BLaER1 treated with 17β-estradiol and CSF1 and Interleukin-3, amounts not matched to agents 10 nM and 100 nM (cell line): ENCODE measurements around the gene ALG5.

ENCODE experiments used
- H3K27ac ChIP-seq, 11 experiments: shearing (Covaris generic); formaldehyde crosslinking; 2 replicates each; pipeline ENCODE4 v1.8.1; 2022
- H3K27me3 ChIP-seq, 11 experiments: shearing (Covaris generic); formaldehyde crosslinking; 2 replicates each; pipeline ENCODE4 v1.8.1; 2022
- H3K36me3 ChIP-seq, 11 experiments: shearing (Covaris generic); formaldehyde crosslinking; 2 replicates each; pipeline ENCODE4 v1.8.1; 2022
- H3K4me1 ChIP-seq, 10 experiments: shearing (Covaris generic); formaldehyde crosslinking; 2 replicates each; pipeline ENCODE4 v1.8.1; 2022
- H3K4me2 ChIP-seq, 11 experiments: shearing (Covaris generic); formaldehyde crosslinking; 2 replicates each; pipeline ENCODE4 v1.8.1; 2022
- H3K4me3 ChIP-seq, 10 experiments: shearing (Covaris generic); formaldehyde crosslinking; 2 replicates each; pipeline ENCODE4 v1.8.1; 2022
- H3K9ac ChIP-seq, 11 experiments: shearing (Covaris generic); formaldehyde crosslinking; 2 replicates each; pipeline ENCODE4 v1.8.1; 2022
- H3K9me3 ChIP-seq, 11 experiments: shearing (Covaris generic); formaldehyde crosslinking; replicated peaks in 1 of 11; 2 replicates each; pipeline ENCODE4 v1.8.1; 2022
- H4K20me1 ChIP-seq, 11 experiments: shearing (Covaris generic); formaldehyde crosslinking; 2 replicates each; pipeline ENCODE4 v1.8.1; 2022
- Cebpa-rat ChIP-seq, 11 experiments: shearing (Covaris generic); IDR thresholded peaks; 2 replicates each; pipeline ENCODE4 v1.8.1; 2022

Gene ALG5

GRCh38 chr13:36973009-36973408, 26.1 kb downstream of the ALG5 start:
- H3K4me1 ChIP-seq, result peaks cover 4 to 21% (median 12%) of the 10 kb centered on the region in 10 experiments; a peak in 16 of 20 replicates
- H3K27ac ChIP-seq, result peak overlapping the region in 7 of 11 experiments; percentile 22 to 59 (median 29); a peak in 11 of 22 replicates
- H3K27me3 ChIP-seq, result no peaks in the 10 kb centered on the region
- H3K4me3 ChIP-seq, result no peak overlapping the region
- no peaks in the 10 kb centered on the region; a peak in 2 of 22 replicates for H4K20me1 ChIP-seq
- TF ChIP-seq Cebpa-rat (IDR thresholded peaks at IDR 0.05), result no peak
- peak overlapping the region in 8 of 11 experiments; percentile 0 to 56 (median 26); a peak in 11 of 22 replicates for H3K4me2 ChIP-seq
- peaks cover 14 to 25% (median 19%) of the 10 kb centered on the region in 11 experiments for H3K9me3 ChIP-seq
- peaks cover 61 to 88% (median 76%) of the 10 kb centered on the region in 11 experiments for H3K36me3 ChIP-seq
- 0 out of 22 replicates have a peak overlapping the region, but pooled peaks of 1 of the 11 experiments have one; percentile 31 for H3K9ac ChIP-seq

DNA sequence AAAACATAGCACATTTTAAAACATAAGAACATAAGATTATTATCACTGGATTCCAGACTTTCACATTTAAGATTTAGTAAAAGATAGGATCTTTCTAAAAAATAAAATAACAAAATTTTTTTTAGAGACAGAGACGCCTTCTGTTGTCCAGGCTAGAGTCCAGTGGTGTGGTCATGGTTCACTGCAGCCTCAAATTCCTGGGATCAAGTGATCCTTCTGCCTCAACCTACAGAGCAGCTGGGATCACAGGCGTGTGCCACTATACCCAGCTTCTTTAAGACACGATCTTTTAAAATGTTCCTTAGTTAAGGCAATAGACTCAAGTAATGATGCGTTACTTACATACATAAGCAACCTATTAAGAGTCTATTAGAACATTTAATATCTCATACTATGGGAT, 32.7 kb downstream of the ALG5 start:
- Histone ChIP-seq H3K36me3 (peaks cover 91 to 100% (median 96%) of the 10 kb centered on the region in 11 experiments), H4K20me1 (no peaks in the 10 kb centered on the region; a peak in 1 of 22 replicates), H3K4me3 (no peak overlapping the region), H3K27me3 (no peaks in the 10 kb centered on the region), H3K9ac (no peak overlapping the region), H3K27ac (no peak overlapping the region), H3K9me3 (no peaks in the 10 kb centered on the region), H3K4me2 (no peak overlapping the region), H3K4me1 (peaks cover 0 to 11% (median 0%) of the 10 kb centered on the region in 10 experiments; a peak in 4 of 20 replicates)
- no peak for TF ChIP-seq Cebpa-rat (IDR thresholded peaks at IDR 0.05)

- no peaks in the 10 kb centered on the region for H3K9me3 ChIP-seq
- no peaks in the 10 kb centered on the region for H3K27me3 ChIP-seq
- H4K20me1 ChIP-seq, result no peaks in the 10 kb centered on the region; a peak in 1 of 22 replicates
- H3K36me3 ChIP-seq, result peaks cover 91 to 100% (median 96%) of the 10 kb centered on the region in 11 experiments
- no peak for TF ChIP-seq Cebpa-rat (IDR thresholded peaks at IDR 0.05)
- no peak overlapping the region for H3K9ac ChIP-seq
- no peak overlapping the region for H3K4me3 ChIP-seq
- peak overlapping the region in 2 of 11 experiments; percentile 7 to 23; a peak in 2 of 22 replicates for H3K4me2 ChIP-seq
- H3K4me1 ChIP-seq, result peaks cover 0 to 11% (median 0%) of the 10 kb centered on the region in 10 experiments; a peak in 4 of 20 replicates
- H3K27ac ChIP-seq, result no peak overlapping the region
Measured at GRCh38 chr13:36965767-36966166, 33.4 kb downstream of the ALG5 start.

GRCh38 chr13:36959456-36960116, 39.6 kb downstream of the ALG5 start:
- H3K4me2 ChIP-seq, result no peak overlapping the region

DNA sequence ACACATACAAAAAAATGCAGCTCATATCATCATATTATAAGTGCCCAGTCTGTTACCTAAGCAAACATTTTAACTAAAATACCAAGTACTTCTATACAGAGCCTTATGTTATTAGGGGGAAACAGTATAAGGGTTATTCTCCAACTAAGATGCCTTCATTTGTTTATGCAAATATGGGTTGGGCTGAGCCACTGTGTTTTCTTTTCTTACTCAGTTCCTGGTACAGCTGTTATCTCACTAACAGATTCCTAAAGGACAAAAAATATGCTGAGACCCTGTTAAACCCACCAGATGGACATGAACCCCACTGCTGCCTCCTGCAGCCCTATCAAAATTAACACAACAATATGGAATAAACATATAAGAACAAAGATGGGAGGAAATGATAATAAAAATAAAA, 44.6 kb downstream of the ALG5 start:
- no peak for TF ChIP-seq Cebpa-rat (IDR thresholded peaks at IDR 0.05)
- Histone ChIP-seq H3K27me3 (no peaks in the 10 kb centered on the region), H3K9ac (no peak overlapping the region), H3K36me3 (peaks cover 84 to 100% (median 94%) of the 10 kb centered on the region in 11 experiments), H3K9me3 (no peaks in the 10 kb centered on the region), H4K20me1 (no peaks in the 10 kb centered on the region; a peak in 1 of 22 replicates), H3K4me3 (no peak overlapping the region), H3K4me2 (no peak overlapping the region), H3K4me1 (no peaks in the 10 kb centered on the region), H3K27ac (no peak overlapping the region)

More at GRCh38 chr13:36959456-36960116, 39.6 kb downstream of the ALG5 start:
- Histone ChIP-seq H3K9ac (no peak overlapping the region), H3K9me3 (no peaks in the 10 kb centered on the region), H3K27ac (no peak overlapping the region), H4K20me1 (no peaks in the 10 kb centered on the region; a peak in 1 of 22 replicates), H3K4me3 (no peak overlapping the region), H3K27me3 (no peaks in the 10 kb centered on the region), H3K36me3 (peaks cover 85 to 100% (median 94%) of the 10 kb centered on the region in 11 experiments), H3K4me1 (no peaks in the 10 kb centered on the region)
- TF ChIP-seq Cebpa-rat (IDR thresholded peaks at IDR 0.05), result no peak

DNA sequence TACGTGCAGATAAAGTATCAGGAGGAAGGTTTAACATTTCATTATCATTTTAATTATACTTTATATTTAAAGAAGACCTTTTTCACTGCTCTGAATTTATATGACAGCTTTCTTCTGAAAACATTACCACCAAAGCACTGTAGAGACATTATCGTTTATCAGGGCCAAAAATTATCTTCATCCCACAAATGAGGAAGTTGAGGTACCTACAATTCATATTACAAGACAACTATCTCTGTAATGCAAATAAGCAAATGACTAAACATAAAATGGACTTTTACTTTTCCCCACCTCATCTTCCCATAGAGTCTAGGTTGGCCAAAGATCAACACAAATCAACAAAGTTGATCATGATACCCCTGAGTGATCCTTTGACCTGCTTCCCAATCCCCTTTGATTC, 48.2 kb downstream of the ALG5 start:
- Histone ChIP-seq H3K4me2 (no peak overlapping the region), H3K27ac (no peak overlapping the region), H3K4me1 (no peaks in the 10 kb centered on the region), H3K4me3 (no peak overlapping the region), H3K9ac (no peak overlapping the region), H3K36me3 (peaks cover 70 to 99% (median 82%) of the 10 kb centered on the region in 11 experiments), H4K20me1 (no peaks in the 10 kb centered on the region), H3K27me3 (no peaks in the 10 kb centered on the region), H3K9me3 (no peaks in the 10 kb centered on the region)
- TF ChIP-seq Cebpa-rat (IDR thresholded peaks at IDR 0.05), result no peak

DNA sequence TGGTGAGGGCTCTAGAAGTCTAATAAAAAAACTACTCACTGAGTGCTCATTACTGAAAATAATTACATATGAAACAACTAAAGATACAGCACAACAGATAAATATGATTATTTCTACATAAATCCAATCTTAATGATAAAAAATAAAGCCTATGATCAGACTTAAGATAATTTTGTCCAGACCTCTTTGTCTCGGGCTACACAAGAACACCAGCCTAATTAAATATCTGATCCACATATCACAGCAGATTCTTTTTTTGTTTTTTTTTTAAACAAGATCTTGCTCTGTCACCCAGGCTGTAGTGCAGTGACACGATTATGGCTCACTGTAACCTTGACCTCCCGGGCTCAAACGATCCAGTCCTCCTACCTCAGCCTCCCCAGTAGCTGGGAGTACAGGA, 48.8 kb downstream of the ALG5 start:
- peaks cover 65 to 99% (median 77%) of the 10 kb centered on the region in 11 experiments for H3K36me3 ChIP-seq
- no peaks in the 10 kb centered on the region for H4K20me1 ChIP-seq
- H3K4me2 ChIP-seq, result no peak overlapping the region
- no peak overlapping the region for H3K4me3 ChIP-seq
- TF ChIP-seq Cebpa-rat (IDR thresholded peaks at IDR 0.05), result no peak
- no peaks in the 10 kb centered on the region for H3K27me3 ChIP-seq
- no peaks in the 10 kb centered on the region for H3K9me3 ChIP-seq
- H3K4me1 ChIP-seq, result no peaks in the 10 kb centered on the region
- H3K9ac ChIP-seq, result no peak overlapping the region
- H3K27ac ChIP-seq, result no peak overlapping the region

DNA sequence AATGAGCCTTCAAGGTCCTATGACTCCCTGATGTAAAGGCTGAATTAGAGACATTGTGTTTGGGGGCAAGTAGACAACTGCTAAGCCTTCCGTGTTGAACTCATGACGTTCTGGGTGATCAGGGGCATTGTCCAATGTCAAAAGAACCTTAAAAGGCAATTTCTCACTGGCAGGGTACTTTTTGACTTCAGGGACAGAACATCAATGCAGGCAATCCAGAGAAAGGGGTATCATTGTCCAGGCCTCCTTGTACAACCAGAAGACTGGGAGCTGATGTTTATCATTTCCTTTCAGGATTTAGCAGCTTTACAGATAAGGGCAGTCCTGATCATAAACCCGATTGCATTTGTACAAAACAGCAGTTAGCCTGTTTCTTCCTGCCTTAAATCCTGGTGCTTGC, 54.1 kb downstream of the ALG5 start:
- TF ChIP-seq Cebpa-rat (IDR thresholded peaks at IDR 0.05), result no peak
- no peaks in the 10 kb centered on the region for H3K4me1 ChIP-seq
- H3K4me3 ChIP-seq, result no peak overlapping the region
- H3K27me3 ChIP-seq, result no peaks in the 10 kb centered on the region
- H3K27ac ChIP-seq, result no peak overlapping the region
- peaks cover 17 to 47% (median 28%) of the 10 kb centered on the region in 11 experiments for H3K36me3 ChIP-seq
- no peak overlapping the region for H3K9ac ChIP-seq
- no peaks in the 10 kb centered on the region for H4K20me1 ChIP-seq
- H3K9me3 ChIP-seq, result peaks cover 0 to 4% (median 0%) of the 10 kb centered on the region in 11 experiments; a peak in 2 of 22 replicates
- no peak overlapping the region for H3K4me2 ChIP-seq

- no peak overlapping the region for H3K9ac ChIP-seq
- no peaks in the 10 kb centered on the region for H3K36me3 ChIP-seq
- no peak overlapping the region for H3K4me3 ChIP-seq
- TF ChIP-seq Cebpa-rat (IDR thresholded peaks at IDR 0.05), result no peak
- H3K4me1 ChIP-seq, result peaks cover 0 to 1% (median 0%) of the 10 kb centered on the region in 10 experiments; a peak in 2 of 20 replicates
- no peaks in the 10 kb centered on the region for H4K20me1 ChIP-seq
- peaks cover 4 to 15% (median 10%) of the 10 kb centered on the region in 11 experiments; a peak in 20 of 22 replicates for H3K27me3 ChIP-seq
- no peak overlapping the region for H3K27ac ChIP-seq
- no peak overlapping the region for H3K4me2 ChIP-seq
- H3K9me3 ChIP-seq, result 0 out of 22 replicates have a peak, but pooled peaks cover 0 to 3% (median 0%) of the 10 kb centered on the region in 11 experiments
Measured at GRCh38 chr13:36925603-36926002, 73.5 kb downstream of the ALG5 start.
